ENCODE measurements around the gene LHFPL4. TPM values are rescaled to one million over a fixed set of nuclear protein-coding genes. Genes with fewer than 3 reads are reported as not detected.

LHFPL4 gene
- total RNA-seq, 1 experiment from 2014 or later: 16.3 TPM

- peaks cover 29% of the 10 kb centered on the region for H3K27me3 Mint-ChIP-seq (ENCODE audit: low read depth)
Measured at GRCh38 chr3:9508781-9509180, 44.8 kb downstream of the LHFPL4 start.

More at GRCh38 chr3:9508781-9509180, 44.8 kb downstream of the LHFPL4 start:
- Histone ChIP-seq H4K91ac (ENCODE audit: insufficient read length, low read depth, low read length) (no peak overlapping the region), H2BK120ac (ENCODE audit: low read depth, low read length, poor library complexity, severe bottlenecking) (no peak overlapping the region), H3K23me2 (ENCODE audit: insufficient read length, low read depth, low read length, poor library complexity, severe bottlenecking) (no peaks in the 10 kb centered on the region), H3K14ac (ENCODE audit: insufficient read depth, low read length) (no peak overlapping the region), H3K23ac (ENCODE audit: insufficient read length, low read depth, low read length) (no peak overlapping the region), H2BK5ac (ENCODE audit: insufficient read length, low read length) (no peak overlapping the region), H3K18ac (ENCODE audit: insufficient read length, low read depth, low read length) (no peak overlapping the region), H4K20me1 (ENCODE audit: control insufficient read depth, insufficient read depth, insufficient read length) (no peaks in the 10 kb centered on the region), H3K9me3 (ENCODE audit: control insufficient read depth, low read depth, low read length) (no peaks in the 10 kb centered on the region), H3K4me1 (ENCODE audit: insufficient read depth, low read length) (no peaks in the 10 kb centered on the region), H3K4me2 (ENCODE audit: insufficient read depth, insufficient read length, low read length) (no peak overlapping the region), H3K79me2 (ENCODE audit: insufficient read depth, low read length) (no peaks in the 10 kb centered on the region), H3K9ac (ENCODE audit: extremely low read depth, insufficient read length, low read length) (no peak overlapping the region), H2BK15ac (ENCODE audit: low read depth, low read length) (no peak overlapping the region), H3K56ac (ENCODE audit: insufficient read length, low read depth, low read length) (no peak overlapping the region), H3K27ac (ENCODE audit: insufficient read length, low read depth, low read length) (no peak overlapping the region), H3T11ph (ENCODE audit: low read length) (no peak overlapping the region), H3K4ac (ENCODE audit: low read depth, low read length) (no peak overlapping the region), H4K8ac (replicated peaks; ENCODE audit: insufficient read length, low read depth, low read length) (no peak overlapping the region), H3K79me1 (ENCODE audit: insufficient read depth, low read depth, low read length, poor library complexity, severe bottlenecking) (no peaks in the 10 kb centered on the region), H2BK20ac (ENCODE audit: low read depth, low read length, poor library complexity, severe bottlenecking) (no peak overlapping the region), H2AK5ac (ENCODE audit: insufficient read length, low read length) (no peak overlapping the region), H4K5ac (ENCODE audit: insufficient read length, low read depth, low read length) (no peak overlapping the region), H2AFZ (ENCODE audit: low read length) (no peak overlapping the region), H3K27me3 (ENCODE audit: insufficient read depth, low read length) (no peaks in the 10 kb centered on the region; the same call in 1 of the 2 replicates), H2BK12ac (ENCODE audit: insufficient read length, low read depth, low read length) (no peak overlapping the region)
- TF ChIP-seq CTCF (conservative IDR thresholded peaks at IDR 0.05): no peak
- WGBS (ENCODE audit: extremely low coverage, insufficient read length, low lambda C conversion rate): no CpG with 5 or more reads among the region's 25 CpGs
- peak; percentile 66 for DNase-seq
- H3K4me1 Mint-ChIP-seq: peaks cover 0 to 9% of the 10 kb centered on the region in 2 experiments; a peak in 2 of 4 replicates
- H3K27ac Mint-ChIP-seq: no peak overlapping the region
- no peak overlapping the region for H3K4me3 Mint-ChIP-seq
- no peaks in the 10 kb centered on the region for H3K9me3 Mint-ChIP-seq
- no peaks in the 10 kb centered on the region; a peak in 1 of 7 replicates for H3K36me3 Mint-ChIP-seq (ENCODE audit: insufficient read depth in 1 of 3, low read depth in 3 of 3)

All from H9 (cell line).